Esophagus (tissue), 2 donors: ENCODE data around the gene RBM28. TPM values are rescaled to one million over a fixed set of nuclear protein-coding genes. Genes with fewer than 3 reads are reported as not detected.
"Not testable (repeated sequence)": the region's sequence is repeated elsewhere in the genome, so short reads cannot be mapped to it uniquely, and the experiment has no call there.

Experiments
- H3K27ac ChIP-seq, 2 donors: one replicate each; pipeline ENCODE4 v1.5.1; 2013; ENCODE audit warnings: low read depth in 2 of 2, mild to moderate bottlenecking in 2 of 2, inconsistent platforms in 1 of 2, low read length in 1 of 2, moderate library complexity in 1 of 2
- H3K27me3 ChIP-seq, 2 donors: one replicate each; pipeline ENCODE4 v1.6.1; 2013; ENCODE audit warnings: low read length in 2 of 2, control low read depth in 1 of 2, mild to moderate bottlenecking in 1 of 2; ENCODE audit not compliant: insufficient read depth in 2 of 2, control insufficient read depth in 1 of 2
- H3K36me3 ChIP-seq, 2 donors: one replicate each; pipeline ENCODE4 v1.6.1; 2013; ENCODE audit warnings: low read length in 1 of 2; ENCODE audit not compliant: control insufficient read depth in 2 of 2, insufficient read depth in 2 of 2
- H3K4me1 ChIP-seq, 2 donors: one replicate each; pipeline ENCODE4 v1.6.1; 2013; ENCODE audit warnings: low read length in 1 of 2; ENCODE audit not compliant: control insufficient read depth in 2 of 2, insufficient read depth in 2 of 2
- H3K4me3 ChIP-seq, 2 donors: one replicate each; pipeline ENCODE4 v1.5.1; 2013; ENCODE audit warnings: low read length in 2 of 2, mild to moderate bottlenecking in 2 of 2, low read depth in 1 of 2, moderate library complexity in 1 of 2
- H3K9me3 ChIP-seq, 2 donors: one replicate each; pipeline ENCODE4 v1.6.1; 2013; ENCODE audit warnings: mild to moderate bottlenecking in 2 of 2, low read depth in 1 of 2, low read length in 1 of 2, moderate library complexity in 1 of 2; ENCODE audit not compliant: control insufficient read depth in 2 of 2, insufficient read depth in 1 of 2
- WGBS, 2 donors: extraction: QIAGEN DNeasy Blood & Tissue Kit; methylation state at CpG; one replicate each; pipeline ENCODE4 v1.1.7; 2013; 5-methylcytosine and 5-hydroxymethylcytosine counted together
- polyA plus RNA-seq, 2 donors: library from polyadenylated mRNA; stranded (reverse); fragments of 200-250 nt; gene quantifications; one replicate each; pipeline ENCODE4 v1.2.3, GENCODE V29; 2013
- donor health status: healthy with polysubstance abuse.
- donor health status: Bipolar disorder and iron deficiency.

RBM28 gene
- polyA plus RNA-seq, 2 donors = 16.0 to 20.1 TPM

DNA sequence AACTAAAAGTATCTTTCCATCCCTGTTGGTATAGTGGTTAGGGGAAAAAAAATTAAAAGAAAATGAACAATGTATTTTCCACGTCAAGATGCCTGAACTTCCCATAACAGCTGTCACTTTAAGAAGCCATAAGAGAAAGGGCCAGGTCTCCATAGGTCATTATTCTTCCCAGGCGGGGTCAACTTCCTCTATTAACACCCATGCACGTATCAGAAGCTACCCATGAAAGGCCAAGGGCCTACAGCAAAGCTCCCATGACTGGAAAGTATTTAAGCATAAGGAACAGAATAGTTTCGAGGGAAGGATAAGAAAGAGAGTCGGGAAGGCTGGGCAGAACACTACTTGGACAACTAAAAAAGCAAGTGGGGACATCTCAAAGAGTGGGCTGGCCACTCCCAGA lies 40.1 kb downstream of the RBM28 start:
- Histone ChIP-seq H3K4me3 (no peak overlapping the region), H3K27me3 (no peaks in the 10 kb centered on the region), H3K9me3 (no peaks in the 10 kb centered on the region), H3K36me3 (peaks cover 11 to 14% of the 10 kb centered on the region in 2 donors), H3K4me1 (peaks cover 4 to 5% of the 10 kb centered on the region in 2 donors), H3K27ac (no peak overlapping the region)
- 74 to 78% methylated on average over 5 of the region's 5 CpGs for WGBS, 2 donors

DNA sequence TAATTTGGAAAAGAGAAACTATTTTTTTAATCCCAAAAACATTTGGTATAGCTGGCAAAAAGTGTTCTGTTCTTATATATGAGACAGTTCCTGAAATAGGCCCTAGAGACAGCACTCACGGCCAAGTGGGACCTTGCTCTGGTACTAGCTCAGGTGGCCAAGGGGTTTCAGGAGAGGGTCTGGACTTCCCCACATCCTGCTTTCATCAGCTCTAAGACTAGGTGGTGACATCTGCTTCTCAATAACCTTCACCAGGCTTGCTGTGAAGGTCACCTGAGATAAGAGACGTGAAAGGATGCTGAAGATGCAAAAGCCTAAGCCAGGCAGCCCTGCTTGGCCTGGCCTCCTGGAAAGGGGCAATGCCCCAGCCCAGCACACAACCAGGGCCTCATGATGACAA lies 40.6 kb downstream of the RBM28 start:
- no peak overlapping the region for H3K27ac ChIP-seq
- peaks cover 10 to 11% of the 10 kb centered on the region in 2 donors for H3K36me3 ChIP-seq
- peaks cover 4 to 5% of the 10 kb centered on the region in 2 donors for H3K4me1 ChIP-seq
- H3K27me3 ChIP-seq = no peaks in the 10 kb centered on the region
- no peaks in the 10 kb centered on the region for H3K9me3 ChIP-seq
- WGBS, 2 donors = 88 to 95% methylated on average over 2 of the region's 2 CpGs
- H3K4me3 ChIP-seq = no peak overlapping the region

- no peaks in the 10 kb centered on the region for H3K9me3 ChIP-seq
- H3K27me3 ChIP-seq = no peaks in the 10 kb centered on the region
- peaks cover 8 to 10% of the 10 kb centered on the region in 2 donors for H3K36me3 ChIP-seq
- no peak overlapping the region for H3K4me3 ChIP-seq
- 46 to 52% methylated on average over 10 of the region's 10 CpGs for WGBS, 2 donors
- H3K4me1 ChIP-seq = peaks cover 4 to 5% of the 10 kb centered on the region in 2 donors
- H3K27ac ChIP-seq = no peak overlapping the region
These were observed 41.6 kb downstream of the RBM28 start for GRCh38 chr7:128302139-128302538.

DNA sequence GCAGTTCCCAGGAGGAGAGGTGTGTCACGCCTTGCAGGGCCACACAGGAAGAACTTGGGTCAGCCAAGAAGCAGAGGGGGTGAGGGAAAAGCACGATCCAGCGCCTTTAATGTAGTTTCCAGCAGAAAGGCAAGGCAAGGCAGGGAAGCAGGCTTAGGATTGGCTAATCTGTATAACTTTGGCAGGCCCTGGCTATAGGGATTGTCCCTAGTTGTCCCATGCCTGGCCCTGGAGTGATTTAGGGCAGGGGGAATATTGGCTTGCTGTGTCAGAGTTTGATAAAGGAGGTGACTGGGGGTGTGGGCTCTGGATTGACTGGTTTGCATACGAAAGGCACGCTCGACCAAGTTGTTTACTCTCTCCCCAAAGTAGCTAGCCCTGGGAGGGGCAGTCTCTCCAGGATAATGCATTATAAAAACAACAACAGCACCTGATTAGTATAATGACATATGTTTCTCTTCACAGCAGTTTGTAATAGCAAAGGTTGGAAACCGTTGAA lies 44.5 kb downstream of the RBM28 start:
- Histone ChIP-seq H3K4me3 (no peak overlapping the region), H3K27ac (no peak overlapping the region), H3K27me3 (no peaks in the 10 kb centered on the region), H3K9me3 (no peaks in the 10 kb centered on the region), H3K36me3 (peaks cover 2 to 4% of the 10 kb centered on the region in 2 donors), H3K4me1 (peaks cover 4 to 5% of the 10 kb centered on the region in 2 donors)
- WGBS, 2 donors = 42 to 54% methylated on average over 7 of the region's 7 CpGs

DNA sequence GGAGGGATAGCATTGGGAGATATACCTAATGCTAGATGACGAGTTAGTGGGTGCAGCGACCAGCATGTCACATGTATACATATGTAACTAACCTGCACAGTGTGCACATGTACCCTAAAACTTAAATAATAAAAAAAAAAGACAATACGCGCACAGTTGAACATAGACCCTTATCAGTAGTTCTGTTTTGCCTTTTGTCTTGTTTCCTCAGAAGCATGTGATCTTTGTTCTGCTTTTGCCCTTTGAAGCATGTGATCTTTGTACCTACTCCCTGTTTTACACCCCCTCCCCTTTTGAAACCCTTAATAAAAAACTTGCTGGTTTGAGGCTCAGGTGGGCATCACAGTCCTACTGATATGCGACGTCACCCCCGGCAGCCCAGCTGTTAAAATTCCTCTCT lies 45.7 kb downstream of the RBM28 start:
- not testable (repeated sequence) for H3K27ac ChIP-seq, H3K27me3 ChIP-seq, H3K4me3 ChIP-seq, H3K4me1 ChIP-seq, H3K36me3 ChIP-seq, H3K9me3 ChIP-seq
- WGBS, 2 donors = 73 to 78% methylated on average over 5 to 7 of the region's 7 CpGs

GRCh38 chr7:128287556-128287955 lies 56.2 kb downstream of the RBM28 start:
- no peaks in the 10 kb centered on the region for H3K4me1 ChIP-seq
- no peaks in the 10 kb centered on the region for H3K36me3 ChIP-seq
- 83 to 89% methylated on average over 4 of the region's 4 CpGs for WGBS, 2 donors
- H3K4me3 ChIP-seq = no peak overlapping the region
- H3K27me3 ChIP-seq = no peaks in the 10 kb centered on the region
- no peak overlapping the region for H3K27ac ChIP-seq
- no peaks in the 10 kb centered on the region for H3K9me3 ChIP-seq

- Histone ChIP-seq H3K4me1 (no peaks in the 10 kb centered on the region), H3K36me3 (no peaks in the 10 kb centered on the region), H3K9me3 (no peaks in the 10 kb centered on the region), H3K27ac (no peak overlapping the region), H3K4me3 (no peak overlapping the region), H3K27me3 (no peaks in the 10 kb centered on the region)
- 90 to 91% methylated on average over 7 of the region's 7 CpGs for WGBS, 2 donors
These were observed 59.6 kb downstream of the RBM28 start for GRCh38 chr7:128284102-128284501.

DNA sequence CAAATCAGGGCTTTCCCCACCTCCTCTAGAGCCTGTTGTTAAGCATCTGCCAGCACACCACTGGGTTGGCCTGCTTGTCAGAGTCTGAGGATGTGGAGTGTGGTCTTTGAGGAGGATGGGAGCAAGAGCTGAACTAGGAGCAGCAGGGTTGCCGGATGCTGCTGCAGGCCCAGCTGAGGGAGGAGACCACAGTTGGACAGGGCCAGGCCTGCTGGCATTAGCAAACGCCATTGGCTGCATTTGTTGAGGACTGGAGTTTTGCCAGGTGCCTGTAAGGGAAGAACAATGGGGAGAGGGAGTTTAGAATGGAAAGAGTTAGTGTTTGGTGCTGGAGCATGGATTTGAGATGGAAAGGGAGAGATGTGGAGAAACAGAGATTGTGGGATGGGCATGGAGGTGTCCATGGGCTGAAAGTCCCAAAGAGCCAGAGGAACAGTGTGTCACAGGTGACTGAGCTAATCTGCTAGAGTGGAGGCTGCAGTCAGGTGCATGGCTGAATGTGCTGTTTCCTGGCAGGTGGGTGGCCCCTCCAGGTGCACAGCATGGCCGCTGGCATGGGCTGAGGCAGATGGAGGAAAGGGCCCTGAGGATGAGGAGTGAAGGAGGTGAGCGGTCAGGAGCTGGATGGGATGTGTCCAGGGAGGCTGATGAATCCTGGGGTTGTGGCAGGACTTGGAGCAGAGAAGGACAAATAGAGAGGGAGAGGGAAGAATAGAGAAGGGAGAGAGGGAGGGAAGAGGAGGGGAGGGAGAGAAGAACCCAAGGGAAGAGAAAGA lies 61.9 kb downstream of the RBM28 start:
- no peak overlapping the region for H3K4me3 ChIP-seq
- H3K36me3 ChIP-seq = no peaks in the 10 kb centered on the region
- no peaks in the 10 kb centered on the region for H3K4me1 ChIP-seq
- H3K27ac ChIP-seq = no peak overlapping the region
- H3K27me3 ChIP-seq = no peaks in the 10 kb centered on the region
- 68 to 73% methylated on average over 4 of the region's 4 CpGs for WGBS, 2 donors
- H3K9me3 ChIP-seq = no peaks in the 10 kb centered on the region

DNA sequence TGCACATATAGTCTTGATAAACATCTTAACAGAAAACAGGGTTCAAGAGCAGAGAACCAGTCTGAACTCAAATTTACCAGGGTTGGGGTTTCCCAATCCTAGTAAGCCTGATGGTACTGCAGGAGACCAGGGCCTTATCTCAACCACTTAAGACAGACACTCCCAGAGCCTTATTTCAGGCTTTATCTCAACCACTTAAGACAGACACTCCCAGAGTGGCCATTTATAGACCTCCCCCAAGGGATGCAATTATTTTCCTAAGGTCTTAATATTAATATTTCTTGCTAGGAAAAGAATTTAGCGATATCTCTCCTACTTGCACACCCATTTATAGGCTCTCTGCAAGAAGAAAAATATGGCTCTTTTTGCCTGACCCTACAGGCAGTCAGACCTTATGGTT lies 63.3 kb downstream of the RBM28 start:
- not testable (repeated sequence) for H3K4me3 ChIP-seq, H3K27ac ChIP-seq, H3K9me3 ChIP-seq, H3K4me1 ChIP-seq, H3K27me3 ChIP-seq, H3K36me3 ChIP-seq
- 93 to 98% methylated on average over 1 of the region's 1 CpG for WGBS, 2 donors

- no peak overlapping the region for H3K27ac ChIP-seq
- WGBS, 2 donors = 92 to 93% methylated on average over 6 of the region's 6 CpGs
These were observed 64.5 kb downstream of the RBM28 start for GRCh38 chr7:128279124-128279713.

More at GRCh38 chr7:128279124-128279713, 64.5 kb downstream of the RBM28 start:
- no peaks in the 10 kb centered on the region for H3K27me3 ChIP-seq
- no peaks in the 10 kb centered on the region for H3K36me3 ChIP-seq
- H3K4me1 ChIP-seq = peaks cover 0 to 4% of the 10 kb centered on the region in 2 donors
- H3K4me3 ChIP-seq = no peak overlapping the region
- no peaks in the 10 kb centered on the region for H3K9me3 ChIP-seq
